ENCODE data around the gene CPLX3. TPM values are rescaled to one million over a fixed set of nuclear protein-coding genes. Genes with fewer than 3 reads are reported as not detected.

CPLX3 gene, protein sequence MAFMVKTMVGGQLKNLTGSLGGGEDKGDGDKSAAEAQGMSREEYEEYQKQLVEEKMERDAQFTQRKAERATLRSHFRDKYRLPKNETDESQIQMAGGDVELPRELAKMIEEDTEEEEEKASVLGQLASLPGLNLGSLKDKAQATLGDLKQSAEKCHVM
- polyA plus RNA-seq (2011; rRNA removed) (not detected in 2 replicates), polyA minus RNA-seq (2011; rRNA and poly(A)+ RNA removed) (not detected in 2 replicates)

DNA sequence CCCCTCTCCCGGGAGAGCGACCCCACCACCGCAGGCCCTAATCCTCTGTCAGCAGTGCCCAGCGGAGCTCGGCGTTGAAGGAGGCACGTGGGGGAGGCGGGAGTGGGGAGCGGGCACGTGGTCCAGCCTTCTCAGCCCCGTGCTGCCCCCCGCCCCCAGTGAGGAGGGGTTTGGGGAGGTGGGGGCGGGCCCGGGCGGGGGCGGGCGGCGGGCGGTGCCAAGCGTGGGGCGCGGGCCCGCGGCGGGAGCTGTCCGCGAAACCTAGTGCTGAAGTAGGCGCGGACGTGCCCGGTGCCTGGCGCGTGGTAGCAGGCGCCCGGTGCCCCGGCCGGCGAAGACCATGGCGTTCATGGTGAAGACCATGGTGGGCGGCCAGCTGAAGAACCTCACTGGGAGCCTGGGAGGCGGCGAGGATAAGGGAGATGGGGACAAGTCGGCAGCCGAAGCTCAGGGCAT is at the start of gene CPLX3:
Gene CPLX3, plus strand, starts transcription at position 264 of the 456 bp plus-strand sequence. Its CDS starts 77 bp downstream, at position 341.
- no peaks in the 10 kb centered on the region; the same call in 1 of the 2 replicates for H3K9me3 ChIP-seq (ENCODE audit: control insufficient read depth, insufficient read depth, low read length)
- ChIA-PET POLR2A (no interaction called here), CTCF (no interaction called here)
- H3K4me3 ChIP-seq (ENCODE audit: low read depth, low read length), result no peak within 1 kb of the TSS
- peaks cover 43% of the 10 kb centered on the region for H3K27me3 ChIP-seq (ENCODE audit: control insufficient read depth, insufficient read depth, low read length)
- H3K27ac ChIP-seq (ENCODE audit: low read depth, low read length), result no peak within 1 kb of the TSS
- TF ChIP-seq, protein P1, sequence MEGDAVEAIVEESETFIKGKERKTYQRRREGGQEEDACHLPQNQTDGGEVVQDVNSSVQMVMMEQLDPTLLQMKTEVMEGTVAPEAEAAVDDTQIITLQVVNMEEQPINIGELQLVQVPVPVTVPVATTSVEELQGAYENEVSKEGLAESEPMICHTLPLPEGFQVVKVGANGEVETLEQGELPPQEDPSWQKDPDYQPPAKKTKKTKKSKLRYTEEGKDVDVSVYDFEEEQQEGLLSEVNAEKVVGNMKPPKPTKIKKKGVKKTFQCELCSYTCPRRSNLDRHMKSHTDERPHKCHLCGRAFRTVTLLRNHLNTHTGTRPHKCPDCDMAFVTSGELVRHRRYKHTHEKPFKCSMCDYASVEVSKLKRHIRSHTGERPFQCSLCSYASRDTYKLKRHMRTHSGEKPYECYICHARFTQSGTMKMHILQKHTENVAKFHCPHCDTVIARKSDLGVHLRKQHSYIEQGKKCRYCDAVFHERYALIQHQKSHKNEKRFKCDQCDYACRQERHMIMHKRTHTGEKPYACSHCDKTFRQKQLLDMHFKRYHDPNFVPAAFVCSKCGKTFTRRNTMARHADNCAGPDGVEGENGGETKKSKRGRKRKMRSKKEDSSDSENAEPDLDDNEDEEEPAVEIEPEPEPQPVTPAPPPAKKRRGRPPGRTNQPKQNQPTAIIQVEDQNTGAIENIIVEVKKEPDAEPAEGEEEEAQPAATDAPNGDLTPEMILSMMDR (IDR thresholded peaks at IDR 0.05; ENCODE audit: low read depth, low read length), result no peak
- DNase-seq (ENCODE audit: low read depth, low spot score), result no peak

DNA sequence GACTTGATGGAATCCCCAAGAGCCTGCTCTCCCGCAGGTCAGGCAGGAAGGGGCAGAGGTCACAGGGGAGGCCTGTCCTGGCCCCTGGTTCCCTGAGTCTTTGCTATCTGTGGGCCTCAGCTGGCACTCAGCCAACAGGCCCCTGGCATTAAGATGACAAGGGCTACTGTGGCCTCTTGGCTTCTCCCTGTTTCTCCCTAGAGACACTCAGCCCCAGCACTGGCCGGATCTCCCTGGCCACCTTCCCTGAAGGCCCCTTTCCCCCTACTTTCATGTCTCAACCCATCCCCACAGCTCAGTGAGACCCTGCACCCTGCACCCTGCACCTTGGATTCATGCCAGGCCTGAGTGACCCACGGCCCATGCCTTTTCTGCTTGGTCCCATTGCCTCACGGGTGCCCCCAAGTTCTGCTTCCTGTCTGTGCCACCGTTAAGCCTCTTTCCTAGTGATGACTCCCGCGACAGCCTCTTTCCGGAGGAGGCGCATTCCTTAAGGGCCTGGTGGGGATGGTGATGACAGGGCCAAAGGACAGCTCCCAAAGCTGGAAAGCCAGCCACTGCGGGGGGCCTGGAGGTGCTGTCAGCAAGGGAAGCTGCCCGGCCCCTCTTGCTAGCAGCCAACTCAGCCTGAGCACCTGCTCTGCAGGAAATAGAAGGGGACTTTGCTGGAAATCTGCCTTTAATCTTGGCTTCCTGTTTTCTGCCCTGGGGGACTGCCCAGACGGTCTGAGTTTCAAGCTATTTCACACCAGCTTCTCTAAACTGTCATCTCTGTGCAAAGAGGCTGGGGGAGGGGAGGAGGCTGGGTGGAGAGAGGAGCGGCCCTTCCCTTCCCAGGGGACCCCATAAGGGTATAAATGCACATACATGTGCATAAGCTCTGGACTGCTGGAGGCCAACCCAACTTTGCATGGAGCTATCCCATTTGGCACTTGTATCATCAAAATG is 49.3 kb upstream of the CPLX3 start:
- TF ChIP-seq, protein P1 (IDR thresholded peaks at IDR 0.05; ENCODE audit: low read depth, low read length), result no peak
- DNase-seq (ENCODE audit: low read depth, low spot score), result no peak
- CTCF ChIA-PET, result interaction anchor here (1.1 to 3.1 kb wide), 7 partner anchors 8 to 145 kb away, joined by 3 to 12 read pairs (median 7); no protein-coding TSS in a partner anchor
- POLR2A ChIA-PET, result no interaction called here
- Histone ChIP-seq H3K27me3 (ENCODE audit: control insufficient read depth, insufficient read depth, low read length) (no peaks in the 10 kb centered on the region), H3K27ac (ENCODE audit: low read depth, low read length) (no peak overlapping the region), H3K4me3 (ENCODE audit: low read depth, low read length) (no peak overlapping the region), H3K9me3 (ENCODE audit: control insufficient read depth, insufficient read depth, low read length) (no peaks in the 10 kb centered on the region)

DNA sequence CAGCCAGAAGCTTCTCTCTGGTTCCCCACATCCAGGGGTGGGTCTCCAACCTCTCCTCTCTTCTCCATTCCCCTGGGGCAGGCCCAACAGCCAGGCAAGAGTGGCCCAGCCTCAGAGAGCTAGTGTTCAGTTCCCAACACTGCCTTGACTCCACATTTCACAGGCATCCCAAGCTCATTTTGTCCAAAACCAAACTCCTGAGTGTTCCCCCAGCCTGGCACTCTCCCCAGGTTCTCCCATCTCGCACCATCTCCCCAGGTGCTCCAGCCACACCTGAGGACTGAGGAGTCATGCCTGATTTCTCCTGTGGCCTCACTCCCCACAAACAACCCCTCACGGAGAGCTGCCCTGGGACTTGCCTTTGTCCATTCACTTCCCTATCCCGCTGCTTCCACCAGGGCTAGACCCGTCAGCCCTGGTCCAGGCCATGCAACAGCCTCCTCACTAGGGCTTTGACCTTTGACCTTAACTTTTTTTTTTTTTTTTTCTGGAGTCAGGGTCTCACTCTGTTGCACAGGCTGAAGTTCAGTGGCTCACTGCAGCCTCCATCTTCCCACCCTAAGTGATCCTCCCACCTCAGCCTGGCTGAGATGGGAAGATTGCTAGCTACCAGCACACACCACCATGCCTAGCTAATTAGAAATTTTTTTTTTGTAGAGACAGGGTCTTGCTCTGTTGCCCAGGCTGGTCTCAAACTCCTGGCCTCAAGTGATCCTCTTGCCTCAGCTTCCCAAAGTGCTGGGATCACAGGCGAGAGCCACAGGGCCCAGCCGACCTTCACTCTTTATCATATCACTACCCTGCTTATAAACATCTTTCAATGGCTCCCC is 48.4 kb upstream of the CPLX3 start:
- Histone ChIP-seq H3K9me3 (ENCODE audit: control insufficient read depth, insufficient read depth, low read length) (no peaks in the 10 kb centered on the region), H3K27me3 (ENCODE audit: control insufficient read depth, insufficient read depth, low read length) (no peaks in the 10 kb centered on the region), H3K27ac (ENCODE audit: low read depth, low read length) (no peak overlapping the region), H3K4me3 (ENCODE audit: low read depth, low read length) (no peak overlapping the region)
- TF ChIP-seq, protein P1 (IDR thresholded peaks at IDR 0.05; ENCODE audit: low read depth, low read length), result no peak
- DNase-seq (ENCODE audit: low read depth, low spot score), result no peak
- ChIA-PET CTCF (interaction anchor here (1.1 to 3.1 kb wide), 7 partner anchors 9 to 146 kb away, joined by 3 to 12 read pairs (median 7); no protein-coding TSS in a partner anchor), POLR2A (no interaction called here)

DNA sequence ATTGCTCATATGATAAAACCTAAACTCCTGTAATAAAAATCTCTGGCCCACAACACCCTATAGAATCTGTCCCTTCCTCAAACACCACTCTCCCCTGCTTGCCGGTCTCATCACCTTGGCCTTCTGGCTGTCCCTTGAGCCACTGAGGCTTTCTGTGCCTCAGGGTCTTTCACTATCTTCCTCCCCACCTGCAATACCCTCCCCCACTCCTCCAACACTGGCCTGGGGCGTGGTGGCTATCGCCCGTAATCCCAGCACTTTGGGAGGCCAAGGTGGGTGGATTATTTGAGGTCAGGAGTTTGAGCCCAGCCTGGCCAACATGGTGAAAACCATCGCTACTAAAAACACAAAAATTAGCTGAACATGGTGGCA is 47.8 kb upstream of the CPLX3 start:
- TF ChIP-seq, protein P1 (IDR thresholded peaks at IDR 0.05; ENCODE audit: low read depth, low read length), result no peak
- no peak for DNase-seq (ENCODE audit: low read depth, low spot score)
- CTCF ChIA-PET, result interaction anchor here (1.7 to 3.8 kb wide), 5 partner anchors 8 to 144 kb away, joined by 11 to 54 read pairs (median 14); no protein-coding TSS in a partner anchor
- Histone ChIP-seq H3K27me3 (ENCODE audit: control insufficient read depth, insufficient read depth, low read length) (no peaks in the 10 kb centered on the region), H3K4me3 (ENCODE audit: low read depth, low read length) (no peak overlapping the region), H3K9me3 (ENCODE audit: control insufficient read depth, insufficient read depth, low read length) (no peaks in the 10 kb centered on the region), H3K27ac (ENCODE audit: low read depth, low read length) (no peak overlapping the region)
- POLR2A ChIA-PET, result no interaction called here

Measured in AG04450 (cell line).